CD14-positive monocyte (primary cell): ENCODE measurements around the gene MGAT4D. TPM values are rescaled to one million over a fixed set of nuclear protein-coding genes. Genes with fewer than 3 reads are reported as not detected.
A peak's percentile ranks its signal among the peaks of the same experiment; 100 is the strongest.

Experiments
- DNase-seq, 3 donors: peaks; one replicate each; pipeline ENCODE4 v3.0.0-alpha.2; 2011 to 2022
- H2AFZ ChIP-seq: 2 replicates; pipeline ENCODE4 v1.6.0; 2012; ENCODE audit warnings: mild to moderate bottlenecking, low read depth, low read length, inconsistent platforms; ENCODE audit not compliant: insufficient read depth, poor library complexity, severe bottlenecking
- H3K27ac ChIP-seq, 2 donors: 1 replicate in 1 of 2; 2 replicates in 1 of 2; pipeline ENCODE4 v1.5.1; 2012 to 2013; ENCODE audit warnings: low read length in 2 of 2, control low read depth in 1 of 2, inconsistent platforms in 1 of 2, low read depth in 1 of 2, mild to moderate bottlenecking in 1 of 2
- H3K27me3 ChIP-seq, 2 donors: one replicate each; pipeline versions ENCODE4 v1.6.0 to v1.6.1; 2011 to 2013; ENCODE audit warnings: low read length in 2 of 2; ENCODE audit not compliant: control insufficient read depth in 2 of 2, insufficient read depth in 2 of 2
- H3K36me3 ChIP-seq, 2 donors: replicated peaks in 1 of 2; 1 replicate in 1 of 2; 2 replicates in 1 of 2; pipeline versions ENCODE4 v1.5.1 to v1.6.1; 2012 to 2013; ENCODE audit warnings: low read length in 2 of 2, control low read depth in 1 of 2, inconsistent platforms in 1 of 2, mild to moderate bottlenecking in 1 of 2; ENCODE audit not compliant: insufficient read depth in 2 of 2, control insufficient read depth in 1 of 2
- H3K4me1 ChIP-seq, 2 donors: 1 replicate in 1 of 2; 2 replicates in 1 of 2; pipeline versions ENCODE4 v1.5.1 to v1.6.1; 2012 to 2013; ENCODE audit warnings: low read length in 2 of 2, control low read depth in 1 of 2, inconsistent platforms in 1 of 2, mild to moderate bottlenecking in 1 of 2, moderate library complexity in 1 of 2; ENCODE audit not compliant: insufficient read depth in 2 of 2, control insufficient read depth in 1 of 2
- H3K4me2 ChIP-seq: replicated peaks from 2 replicates; pipeline ENCODE3; 2012; ENCODE audit warnings: low read length, moderate library complexity, mild to moderate bottlenecking; ENCODE audit not compliant: poor library complexity, severe bottlenecking; ENCODE audit errors: extremely low read depth
- H3K4me3 ChIP-seq, 3 experiments: fragments of 200-600 bp in 1 of 3; sonication (generic) in 1 of 3; replicated peaks in 1 of 3; 1 replicate in 2 of 3; 2 replicates in 1 of 3; pipeline ENCODE4 v1.5.1; 2011 to 2013; ENCODE audit warnings: low read length in 3 of 3, mild to moderate bottlenecking in 3 of 3, control low read depth in 2 of 3, low read depth in 2 of 3, inconsistent platforms in 1 of 3, moderate library complexity in 1 of 3
- H3K79me2 ChIP-seq: 2 replicates; pipeline ENCODE4 v1.6.0; 2012; ENCODE audit warnings: mild to moderate bottlenecking, control low read depth, inconsistent platforms, low read length, moderate library complexity; ENCODE audit not compliant: insufficient read depth
- H3K9ac ChIP-seq: 2 replicates; pipeline ENCODE4 v1.6.0; 2017; ENCODE audit warnings: low read length, mild to moderate bottlenecking; ENCODE audit not compliant: insufficient read depth, poor library complexity, severe bottlenecking
- H3K9me3 ChIP-seq, 2 donors: replicated peaks in 1 of 2; 1 replicate in 1 of 2; 2 replicates in 1 of 2; pipeline versions ENCODE4 v1.5.1 to v1.6.1; 2012 to 2013; ENCODE audit warnings: low read length in 2 of 2, control low read depth in 1 of 2; ENCODE audit not compliant: control insufficient read depth in 1 of 2, insufficient read depth in 1 of 2
- H4K20me1 ChIP-seq: 2 replicates; pipeline ENCODE4 v1.6.0; 2012; ENCODE audit warnings: mild to moderate bottlenecking, low read length, control low read depth, moderate library complexity; ENCODE audit not compliant: insufficient read depth
- H3K27ac Mint-ChIP-seq, 7 donors: one replicate each; pipeline ENCODE4 v1.8.0; 2020; ENCODE audit warnings: mild to moderate bottlenecking in 7 of 7, mixed read lengths in 7 of 7, moderate library complexity in 6 of 7, inconsistent platforms in 2 of 7
- H3K27me3 Mint-ChIP-seq, 3 donors: one replicate each; pipeline ENCODE4 v1.8.0; 2021 to 2022; ENCODE audit warnings: low read depth in 3 of 3, mild to moderate bottlenecking in 3 of 3, mixed read lengths in 3 of 3, moderate library complexity in 3 of 3, inconsistent platforms in 1 of 3
- H3K36me3 Mint-ChIP-seq, 2 donors: one replicate each; pipeline ENCODE4 v1.8.0; 2020; ENCODE audit warnings: mixed read lengths in 2 of 2, inconsistent platforms in 1 of 2, mild to moderate bottlenecking in 1 of 2
- H3K4me1 Mint-ChIP-seq: one replicate; pipeline ENCODE4 v1.8.0; 2020; ENCODE audit warnings: mild to moderate bottlenecking, mixed read lengths
- H3K4me3 Mint-ChIP-seq, 2 donors: one replicate each; pipeline ENCODE4 v1.8.0; 2020; ENCODE audit warnings: mild to moderate bottlenecking in 2 of 2, mixed read lengths in 2 of 2, moderate library complexity in 1 of 2
- H3K9me3 Mint-ChIP-seq, 7 donors: one replicate each; pipeline ENCODE4 v1.8.0; 2020 to 2022; ENCODE audit warnings: mixed read lengths in 7 of 7, mild to moderate bottlenecking in 6 of 7, moderate library complexity in 6 of 7, inconsistent platforms in 2 of 7
- CTCF ChIP-seq: fragments of 200-600 bp; IDR thresholded peaks from one replicate; pipeline ENCODE4 v1.8.0; 2022; ENCODE audit warnings: antibody characterized with exemption, mild to moderate bottlenecking
- WGBS: methylation state at CpG from one replicate; pipeline ENCODE4 v1.1.5; 2013; ENCODE audit warnings: missing lambda C conversion rate; ENCODE audit not compliant: insufficient coverage; 5-methylcytosine and 5-hydroxymethylcytosine counted together
- intact Hi-C, 2 donors: fragments of 100-400 bp; cut with micrococcal nuclease; formaldehyde crosslinking; loops; one replicate each; pipeline versions ENCODE4 v1.15.0 to v1.15.1; 2023
- polyA plus RNA-seq, 3 donors: library from polyadenylated mRNA; depleted of rRNA in 1 of 3; unstranded in 2 of 3; stranded (reverse) in 1 of 3; fragments of 300-500 nt in 2 of 3; fragments of >200 nt in 1 of 3; fragmentation: Illumina TruSeq in 2 of 3; gene quantifications; 1 replicate in 2 of 3; 2 replicates in 1 of 3; pipeline ENCODE4 v1.2.3, GENCODE V29; 2012 to 2021

The MGAT4D gene
- polyA plus RNA-seq, 3 donors: not detected

GRCh38 chr4:140497405-140497746 lies 717 bp downstream of the MGAT4D start:
- Histone ChIP-seq H2AFZ (peak overlapping the region; percentile 23), H3K27me3 (peaks cover 54 to 63% of the 10 kb centered on the region in 2 donors), H4K20me1 (no peaks in the 10 kb centered on the region), H3K27ac (no peak overlapping the region), H3K9ac (no peak overlapping the region), H3K4me3 (peak overlapping the region in 1 of 3 experiments; percentile 41), H3K79me2 (no peaks in the 10 kb centered on the region), H3K9me3 (peaks cover 0 to 11% of the 10 kb centered on the region in 2 donors), H3K36me3 (no peaks in the 10 kb centered on the region), H3K4me2 (peak overlapping the region; percentile 54), H3K4me1 (peaks cover 3 to 5% of the 10 kb centered on the region in 2 donors)
- peaks cover 7% of the 10 kb centered on the region for H3K4me1 Mint-ChIP-seq
- whole genome bisulfite sequencing: 9% methylated on average over 3 of the region's 11 CpGs
- peaks cover 0 to 2% of the 10 kb centered on the region in 2 donors for H3K36me3 Mint-ChIP-seq
- no peak for TF ChIP-seq CTCF
- peak overlapping the region; percentile 38 to 90 for H3K4me3 Mint-ChIP-seq
- H3K27ac Mint-ChIP-seq: peak overlapping the region in 1 of 7 donors; percentile 2
- peaks cover 41 to 67% (median 44%) of the 10 kb centered on the region in 3 donors for H3K27me3 Mint-ChIP-seq
- no peak for DNase-seq
- intact Hi-C loops: no loop called here
- H3K9me3 Mint-ChIP-seq: peaks cover 0 to 6% (median 0%) of the 10 kb centered on the region in 7 donors

GRCh38 chr4:140485939-140486338 lies 12.2 kb downstream of the MGAT4D start:
- Mint-ChIP-seq H3K4me1 (no peaks in the 10 kb centered on the region), H3K9me3 (peaks cover 0 to 10% (median 4%) of the 10 kb centered on the region in 7 donors), H3K27ac (no peak overlapping the region), H3K36me3 (no peaks in the 10 kb centered on the region), H3K4me3 (no peak overlapping the region), H3K27me3 (peaks cover under 1 to 3% (median 2%) of the 10 kb centered on the region in 3 donors)
- DNase-seq: no peak
- no peak overlapping the region for H3K4me3 ChIP-seq
- H3K27ac ChIP-seq: no peak overlapping the region
- H3K4me2 ChIP-seq: no peak overlapping the region
- H3K4me1 ChIP-seq: no peaks in the 10 kb centered on the region
- H3K27me3 ChIP-seq: no peaks in the 10 kb centered on the region
- H3K79me2 ChIP-seq: no peaks in the 10 kb centered on the region
- H3K36me3 ChIP-seq: no peaks in the 10 kb centered on the region
- intact Hi-C loops: no loop called here
- no peak overlapping the region for H2AFZ ChIP-seq
- no peak for TF ChIP-seq CTCF
- WGBS: 83% methylated on average over 1 of the region's 1 CpG
- H4K20me1 ChIP-seq: no peaks in the 10 kb centered on the region
- H3K9ac ChIP-seq: no peak overlapping the region
- H3K9me3 ChIP-seq: no peaks in the 10 kb centered on the region
